SU-DHL-6 (cell line): ENCODE measurements around the gene ZNF718.

Source experiments
- EZH2phosphoT487 ChIP-seq: fragments of 200-600 bp; sonication (generic), shearing (Covaris generic); conservative IDR thresholded peaks from 2 replicates; pipeline ENCODE4 v1.6.1; 2018; ENCODE audit warnings: mild to moderate bottlenecking, antibody characterized with exemption, low read length, moderate library complexity, mixed read lengths
- TF ChIP-seq, protein P1 (sequence below): fragments of 200-600 bp; sonication (generic); IDR thresholded peaks from one replicate; pipeline ENCODE4 v1.5.1; 2017; ENCODE audit warnings: antibody characterized with exemption, mild to moderate bottlenecking, low read length, moderate library complexity; ENCODE audit not compliant: insufficient read depth, poor library complexity, severe bottlenecking

- TF ChIP-seq, protein P1, sequence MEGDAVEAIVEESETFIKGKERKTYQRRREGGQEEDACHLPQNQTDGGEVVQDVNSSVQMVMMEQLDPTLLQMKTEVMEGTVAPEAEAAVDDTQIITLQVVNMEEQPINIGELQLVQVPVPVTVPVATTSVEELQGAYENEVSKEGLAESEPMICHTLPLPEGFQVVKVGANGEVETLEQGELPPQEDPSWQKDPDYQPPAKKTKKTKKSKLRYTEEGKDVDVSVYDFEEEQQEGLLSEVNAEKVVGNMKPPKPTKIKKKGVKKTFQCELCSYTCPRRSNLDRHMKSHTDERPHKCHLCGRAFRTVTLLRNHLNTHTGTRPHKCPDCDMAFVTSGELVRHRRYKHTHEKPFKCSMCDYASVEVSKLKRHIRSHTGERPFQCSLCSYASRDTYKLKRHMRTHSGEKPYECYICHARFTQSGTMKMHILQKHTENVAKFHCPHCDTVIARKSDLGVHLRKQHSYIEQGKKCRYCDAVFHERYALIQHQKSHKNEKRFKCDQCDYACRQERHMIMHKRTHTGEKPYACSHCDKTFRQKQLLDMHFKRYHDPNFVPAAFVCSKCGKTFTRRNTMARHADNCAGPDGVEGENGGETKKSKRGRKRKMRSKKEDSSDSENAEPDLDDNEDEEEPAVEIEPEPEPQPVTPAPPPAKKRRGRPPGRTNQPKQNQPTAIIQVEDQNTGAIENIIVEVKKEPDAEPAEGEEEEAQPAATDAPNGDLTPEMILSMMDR, result no peak
- no peak for TF ChIP-seq EZH2phosphoT487
These were observed 86.8 kb downstream of the ZNF718 start for GRCh38 chr4:211033-211511.
